GDM1 (cell line): ENCODE data around the gene GHDC.
A peak's percentile ranks its signal among the peaks of the same experiment; 100 is the strongest.
"Not testable (repeated sequence)": the region's sequence is repeated elsewhere in the genome, so short reads cannot be mapped to it uniquely, and the experiment has no call there.

Experiments used
- DNase-seq: peaks from one replicate; lab custom pipeline; 2025; lab: John Stamatoyannopoulos, UW

GHDC gene

GRCh38 chr17:42202159-42202558, 7.9 kb upstream of the GHDC start:
- no peak for DNase-seq

DNA sequence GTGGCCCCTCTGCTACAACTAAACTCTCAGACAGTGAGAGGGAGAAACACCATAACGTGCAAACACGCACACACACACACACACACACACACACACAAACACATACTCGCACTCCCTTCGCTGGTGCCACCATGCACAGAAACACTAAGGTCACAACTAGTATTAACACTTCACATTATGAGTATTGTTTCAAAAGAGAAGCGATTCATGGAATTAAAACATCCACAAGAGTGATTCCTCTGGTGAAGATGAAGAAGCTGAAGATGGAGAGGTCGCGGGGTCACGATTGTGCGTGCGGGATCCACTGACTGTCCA, 7.1 kb upstream of the GHDC start:
- DNase-seq: no peak

DNA sequence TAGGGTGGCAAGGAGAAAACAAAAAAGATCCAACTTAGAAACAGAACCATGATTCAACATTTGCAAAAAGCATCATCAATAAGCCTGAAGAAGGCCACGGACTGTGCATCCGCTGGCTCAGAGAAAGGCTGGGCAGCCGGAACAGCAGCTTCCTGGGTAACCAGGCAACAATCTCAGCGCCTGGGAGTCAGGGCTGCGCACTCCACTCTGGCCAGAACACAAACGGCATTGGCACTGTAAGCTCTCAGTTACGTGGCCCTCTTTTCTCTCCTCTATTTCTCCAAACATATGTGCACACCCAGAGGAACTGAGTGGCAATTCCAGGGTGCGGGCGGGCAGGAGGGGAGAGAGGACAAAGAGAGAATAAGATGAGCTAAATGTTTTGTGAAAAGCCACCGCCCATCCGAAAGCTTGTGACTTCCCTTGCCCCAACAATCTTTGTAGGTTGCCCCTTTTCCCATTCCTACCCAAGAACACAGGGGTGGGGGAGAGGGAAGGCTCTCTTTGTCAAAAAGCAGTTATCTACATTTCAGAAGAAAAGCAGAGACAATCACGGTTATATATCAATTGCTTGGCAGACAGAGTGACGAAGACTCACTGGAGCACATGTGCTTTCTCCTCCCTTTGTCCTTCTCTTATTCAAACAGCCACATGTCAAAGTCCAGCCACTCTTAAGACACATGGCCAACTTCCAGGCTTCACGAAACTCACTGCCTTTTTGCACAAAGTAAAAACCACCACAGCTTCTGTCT, 6.6 kb upstream of the GHDC start:
- no peak for DNase-seq

DNA sequence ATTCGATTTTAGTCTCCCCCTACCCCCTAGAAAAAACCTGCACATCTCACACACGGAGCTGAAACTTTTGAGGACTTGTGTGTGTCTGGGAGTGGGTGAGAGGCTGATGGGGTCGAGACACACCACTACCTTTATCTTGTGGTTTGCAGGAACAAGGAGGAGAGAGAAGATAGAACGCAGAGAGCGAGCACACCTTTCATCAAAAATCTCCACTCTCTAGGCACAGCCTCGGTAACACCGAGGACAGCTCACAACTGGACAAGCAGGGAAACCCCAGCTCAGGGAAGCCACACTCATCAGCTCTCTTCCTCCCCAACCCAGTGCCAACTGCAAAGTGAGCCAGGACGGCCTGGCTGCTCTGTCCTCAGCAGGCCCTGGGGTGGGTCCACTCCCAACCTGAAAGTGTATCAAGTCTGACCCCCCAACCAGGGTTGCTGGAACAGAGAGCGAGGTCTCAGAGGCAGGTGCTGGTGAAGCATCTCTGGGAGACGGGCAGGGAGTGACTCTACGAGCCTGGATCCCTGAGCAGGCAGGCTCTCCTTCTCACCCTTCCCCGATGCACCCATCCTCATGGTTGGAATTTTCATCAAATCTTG, 5.2 kb upstream of the GHDC start:
- DNase-seq: no peak

GRCh38 chr17:42198897-42199296, 4.6 kb upstream of the GHDC start:
- DNase-seq: peak; percentile 29

DNA sequence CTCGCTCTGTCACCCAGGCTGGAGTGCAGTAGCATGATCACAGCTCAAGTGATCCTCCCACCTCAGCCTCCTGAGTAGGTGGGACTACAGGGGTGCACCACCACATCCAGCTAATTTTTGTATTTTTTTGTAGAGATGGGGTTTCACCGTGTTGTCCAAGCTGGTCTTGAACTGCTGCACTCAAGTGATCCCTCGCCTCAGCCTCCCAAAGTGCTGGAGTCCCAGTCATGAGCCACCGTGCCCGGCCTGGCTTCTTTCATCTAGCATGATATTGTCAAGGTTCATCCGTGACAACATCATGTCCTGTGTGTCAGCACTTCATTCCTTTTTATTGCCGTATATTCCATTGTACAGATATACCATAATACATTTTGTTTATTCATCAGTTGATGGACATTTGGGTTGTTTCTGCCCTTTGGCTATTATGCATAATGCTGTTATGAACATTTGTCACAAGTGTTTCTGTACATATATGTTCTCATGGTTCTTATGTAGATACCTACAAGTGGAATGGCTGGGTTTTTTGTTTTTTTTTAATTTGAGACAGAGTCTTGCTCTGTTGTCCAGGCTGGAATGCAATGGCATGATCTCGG, 3.4 kb upstream of the GHDC start:
- no peak for DNase-seq

GRCh38 chr17:42193216-42193968, 902 bp downstream of the GHDC start:
- DNase-seq: no peak

GRCh38 chr17:42192189-42193126, 1.8 kb downstream of the GHDC start:
- DNase-seq: no peak

- no peak for DNase-seq
Observed at GRCh38 chr17:42191275-42191608, 3.1 kb downstream of the GHDC start.

GRCh38 chr17:42190491-42191274, 3.6 kb downstream of the GHDC start:
- DNase-seq: no peak

- no peak for DNase-seq
Observed at GRCh38 chr17:42189651-42189965, 4.7 kb downstream of the GHDC start.

- DNase-seq: peak; percentile 80
Observed at GRCh38 chr17:42188749-42189650, 5.3 kb downstream of the GHDC start.

DNA sequence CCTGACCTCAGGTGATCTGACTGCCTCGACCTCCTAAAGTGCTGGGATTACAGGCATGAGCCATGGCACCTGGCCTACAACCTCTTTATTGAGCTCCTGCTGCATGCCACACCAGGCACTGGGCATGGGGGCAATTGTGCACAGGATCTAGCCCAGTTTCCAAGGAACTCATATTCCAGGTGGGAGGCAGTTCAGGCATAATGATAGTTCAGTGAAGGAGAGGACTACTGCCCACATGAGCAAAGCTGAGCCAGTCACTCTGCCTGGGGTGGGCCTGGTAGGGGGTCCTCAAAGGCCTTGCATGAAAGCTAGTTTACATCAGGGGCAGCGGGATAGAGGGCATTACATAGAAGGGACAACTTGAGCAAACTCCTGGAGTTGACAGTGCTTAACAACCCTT, 6.5 kb downstream of the GHDC start:
- DNase-seq: no peak

DNA sequence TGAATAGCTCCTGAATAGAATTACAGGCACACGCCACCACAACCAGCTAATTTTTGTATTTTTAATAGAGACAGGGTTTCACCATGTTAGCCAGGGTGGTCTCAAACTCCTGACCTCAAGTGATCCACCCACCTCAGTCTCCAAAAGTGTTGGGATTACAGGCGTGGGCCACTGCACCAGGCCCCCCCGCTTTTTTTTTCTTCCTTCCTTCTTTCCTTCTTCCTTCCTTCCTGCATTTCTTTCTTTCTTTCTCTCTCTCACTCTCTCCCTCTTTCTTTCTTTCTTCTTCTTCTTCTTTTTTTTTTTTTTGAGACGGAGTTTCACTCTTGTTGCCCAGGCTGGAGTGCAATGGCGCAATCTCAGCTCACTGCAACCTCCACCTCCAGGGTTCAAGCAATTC, 8.1 kb downstream of the GHDC start:
- DNase-seq: not testable (repeated sequence)

GRCh38 chr17:42185621-42185930, 8.7 kb downstream of the GHDC start:
- no peak for DNase-seq

- DNase-seq: no peak
Observed at GRCh38 chr17:42184713-42185620, 9.3 kb downstream of the GHDC start, which contains the start of gene HCRT. HCRT (minus strand) TSS chr17:42185452; CDS start chr17:42185365, 87 bp downstream.

DNA sequence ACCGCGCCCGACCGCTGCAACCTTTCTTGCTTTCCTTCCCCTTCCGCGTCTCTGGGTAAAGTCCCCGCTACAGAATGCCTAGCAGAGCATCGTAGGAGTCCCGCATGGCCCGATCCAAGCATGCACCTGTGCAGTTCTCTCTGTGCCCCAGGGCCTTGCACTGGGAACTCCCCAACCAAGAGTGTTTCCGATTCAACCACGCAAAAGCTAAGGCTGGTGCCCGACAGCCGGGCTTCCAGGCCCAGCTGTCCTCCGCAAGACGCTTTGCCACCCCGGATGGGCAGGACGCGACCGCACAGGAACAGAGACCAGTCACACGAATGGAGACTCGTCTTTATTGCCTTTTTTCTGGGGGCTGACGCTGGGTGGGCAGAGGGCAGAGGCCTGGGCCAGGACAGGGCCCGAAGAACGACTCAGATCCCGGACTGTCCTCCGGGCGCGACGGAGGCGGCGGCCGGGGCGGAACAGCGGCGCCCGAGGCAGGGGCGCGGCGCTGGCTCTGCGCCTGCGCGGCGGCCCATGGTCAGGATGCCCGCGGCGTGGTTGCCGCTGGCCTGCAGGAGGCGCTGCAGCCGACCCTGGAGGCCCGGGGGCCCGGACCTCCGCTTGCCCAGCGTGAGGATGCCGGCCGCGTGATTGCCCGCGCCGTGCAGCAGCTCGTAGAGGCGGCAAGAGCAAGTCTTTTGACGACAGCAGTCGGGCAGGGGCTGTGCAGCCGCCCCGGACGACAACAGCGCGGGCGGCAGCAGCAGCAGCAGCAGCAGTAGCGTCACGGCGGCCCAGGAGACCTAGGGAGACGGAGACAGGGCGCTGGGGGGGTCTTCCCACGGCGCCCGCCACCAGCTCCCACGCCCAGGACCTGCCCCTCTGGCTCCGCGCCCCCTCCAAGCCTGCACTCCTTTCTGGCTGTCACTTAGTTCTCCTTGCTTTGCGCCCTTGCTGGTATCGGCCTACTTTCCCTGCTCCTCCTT, 10.3 kb downstream of the GHDC start:
- DNase-seq: peak; percentile 75
